HG03135 (cell line): ENCODE results near the gene SRBD1.

Source experiments
- ATAC-seq: cut with Tn5 transposase; IDR thresholded peaks from one replicate; pipeline ENCODE4 v1.9.1; 2021; ENCODE audit warnings: mild to moderate bottlenecking, moderate library complexity; ENCODE audit not compliant: unreplicated experiment

SRBD1 gene

GRCh38 chr2:45554073-45554741 is 56.9 kb downstream of the SRBD1 start:
- no peak for ATAC-seq

- no peak for ATAC-seq
These were observed 59.2 kb downstream of the SRBD1 start for GRCh38 chr2:45551862-45552261.

- ATAC-seq = no peak
These were observed 65.1 kb downstream of the SRBD1 start for GRCh38 chr2:45545943-45546342.

GRCh38 chr2:45543257-45543656 is 67.8 kb downstream of the SRBD1 start:
- ATAC-seq = no peak

GRCh38 chr2:45542013-45542412 is 69.1 kb downstream of the SRBD1 start:
- ATAC-seq = no peak

GRCh38 chr2:45541450-45541849 is 69.6 kb downstream of the SRBD1 start:
- ATAC-seq = no peak

GRCh38 chr2:45540942-45541341 is 70.1 kb downstream of the SRBD1 start:
- ATAC-seq = no peak

- no peak for ATAC-seq
These were observed 77.3 kb downstream of the SRBD1 start for GRCh38 chr2:45533771-45534170.

- no peak for ATAC-seq
These were observed 78.9 kb downstream of the SRBD1 start for GRCh38 chr2:45532181-45532580.

- no peak for ATAC-seq
These were observed 87.1 kb downstream of the SRBD1 start for GRCh38 chr2:45524016-45524415.

- ATAC-seq = no peak
These were observed 92.5 kb downstream of the SRBD1 start for GRCh38 chr2:45518546-45518945.

GRCh38 chr2:45510701-45511420 is 100.2 kb downstream of the SRBD1 start:
- ATAC-seq = no peak

- no peak for ATAC-seq
These were observed 104.3 kb downstream of the SRBD1 start for GRCh38 chr2:45506756-45507155.

GRCh38 chr2:45505138-45505537 is 105.9 kb downstream of the SRBD1 start:
- no peak for ATAC-seq

- ATAC-seq = no peak
These were observed 112.2 kb downstream of the SRBD1 start for GRCh38 chr2:45498661-45499550.

- peak; percentile 72 for ATAC-seq
These were observed 113.7 kb downstream of the SRBD1 start for GRCh38 chr2:45497355-45497754.

- ATAC-seq = no peak
These were observed 114.2 kb downstream of the SRBD1 start for GRCh38 chr2:45496869-45497268.

GRCh38 chr2:45494978-45495293 is 116.1 kb downstream of the SRBD1 start:
- ATAC-seq = no peak

GRCh38 chr2:45494275-45494977 is 116.6 kb downstream of the SRBD1 start:
- no peak for ATAC-seq

- no peak for ATAC-seq
These were observed 126.1 kb downstream of the SRBD1 start for GRCh38 chr2:45484965-45485364.

GRCh38 chr2:45483997-45484396 is 127.1 kb downstream of the SRBD1 start:
- no peak for ATAC-seq
